ENCODE results near the gene MAP3K7.

- TF ChIP-seq POLR2A (IDR thresholded peaks at IDR 0.05) (no peak), EP300 (IDR thresholded peaks at IDR 0.05) (no peak), CTCF (IDR thresholded peaks at IDR 0.05) (no peak)
Observed at GRCh38 chr6:90545448-90545847, 41.4 kb downstream of the MAP3K7 start.

All from suprapubic skin (tissue), 3 donors.